GM12872 (cell line): ENCODE results near the gene SLC6A2.

ENCODE experiments used
- TF ChIP-seq, protein P1 (sequence below): IDR thresholded peaks from 3 replicates; pipeline ENCODE4 v1.5.1; 2011; ENCODE audit warnings: low read depth, mild to moderate bottlenecking, low read length, moderate library complexity; ENCODE audit not compliant: insufficient read depth

SLC6A2 gene

DNA sequence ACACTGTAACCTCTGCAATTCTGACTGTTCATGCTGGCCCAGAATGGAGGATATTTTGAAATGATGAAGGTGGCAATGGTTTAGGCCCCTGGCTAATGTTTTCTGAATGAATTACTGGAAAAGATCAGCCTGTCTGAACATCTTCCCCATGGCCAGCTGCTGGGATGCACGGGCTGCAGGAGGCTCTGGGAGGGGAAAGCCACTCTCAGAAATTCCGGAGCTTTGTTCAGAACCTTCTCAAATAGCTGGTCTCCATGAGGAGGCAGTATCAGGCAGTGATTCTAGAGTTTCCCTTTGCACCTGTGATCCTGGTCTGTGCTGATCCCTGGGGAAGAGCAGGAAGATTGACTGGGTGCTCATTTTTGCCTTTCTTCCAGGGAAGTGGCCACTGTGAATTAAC, 5.0 kb downstream of the SLC6A2 start:
- TF ChIP-seq, protein P1, sequence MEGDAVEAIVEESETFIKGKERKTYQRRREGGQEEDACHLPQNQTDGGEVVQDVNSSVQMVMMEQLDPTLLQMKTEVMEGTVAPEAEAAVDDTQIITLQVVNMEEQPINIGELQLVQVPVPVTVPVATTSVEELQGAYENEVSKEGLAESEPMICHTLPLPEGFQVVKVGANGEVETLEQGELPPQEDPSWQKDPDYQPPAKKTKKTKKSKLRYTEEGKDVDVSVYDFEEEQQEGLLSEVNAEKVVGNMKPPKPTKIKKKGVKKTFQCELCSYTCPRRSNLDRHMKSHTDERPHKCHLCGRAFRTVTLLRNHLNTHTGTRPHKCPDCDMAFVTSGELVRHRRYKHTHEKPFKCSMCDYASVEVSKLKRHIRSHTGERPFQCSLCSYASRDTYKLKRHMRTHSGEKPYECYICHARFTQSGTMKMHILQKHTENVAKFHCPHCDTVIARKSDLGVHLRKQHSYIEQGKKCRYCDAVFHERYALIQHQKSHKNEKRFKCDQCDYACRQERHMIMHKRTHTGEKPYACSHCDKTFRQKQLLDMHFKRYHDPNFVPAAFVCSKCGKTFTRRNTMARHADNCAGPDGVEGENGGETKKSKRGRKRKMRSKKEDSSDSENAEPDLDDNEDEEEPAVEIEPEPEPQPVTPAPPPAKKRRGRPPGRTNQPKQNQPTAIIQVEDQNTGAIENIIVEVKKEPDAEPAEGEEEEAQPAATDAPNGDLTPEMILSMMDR, result no peak

GRCh38 chr16:55661941-55662643, 6.3 kb downstream of the SLC6A2 start:
- TF ChIP-seq, protein P1, result no peak

DNA sequence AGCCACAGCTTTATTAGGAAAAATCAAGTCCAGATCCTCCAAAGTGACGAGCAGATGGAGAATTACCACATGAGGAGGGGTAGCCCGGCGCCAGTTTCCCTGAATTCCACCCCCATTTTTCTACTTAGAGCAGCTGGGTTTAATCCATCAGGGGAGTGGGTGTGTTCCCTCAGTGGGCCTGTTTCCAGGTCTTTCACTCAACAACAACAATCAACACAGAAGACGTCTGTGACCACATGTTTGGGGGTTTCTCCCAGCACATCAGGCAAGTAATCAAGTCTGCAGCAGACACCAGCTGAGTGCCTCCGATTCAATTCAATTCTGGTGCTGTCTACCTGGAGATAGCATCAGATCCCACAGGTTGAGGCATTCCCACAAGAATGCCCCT, 6.8 kb downstream of the SLC6A2 start:
- TF ChIP-seq, protein P1, result no peak

GRCh38 chr16:55663225-55663624, 7.4 kb downstream of the SLC6A2 start:
- TF ChIP-seq, protein P1, result no peak

DNA sequence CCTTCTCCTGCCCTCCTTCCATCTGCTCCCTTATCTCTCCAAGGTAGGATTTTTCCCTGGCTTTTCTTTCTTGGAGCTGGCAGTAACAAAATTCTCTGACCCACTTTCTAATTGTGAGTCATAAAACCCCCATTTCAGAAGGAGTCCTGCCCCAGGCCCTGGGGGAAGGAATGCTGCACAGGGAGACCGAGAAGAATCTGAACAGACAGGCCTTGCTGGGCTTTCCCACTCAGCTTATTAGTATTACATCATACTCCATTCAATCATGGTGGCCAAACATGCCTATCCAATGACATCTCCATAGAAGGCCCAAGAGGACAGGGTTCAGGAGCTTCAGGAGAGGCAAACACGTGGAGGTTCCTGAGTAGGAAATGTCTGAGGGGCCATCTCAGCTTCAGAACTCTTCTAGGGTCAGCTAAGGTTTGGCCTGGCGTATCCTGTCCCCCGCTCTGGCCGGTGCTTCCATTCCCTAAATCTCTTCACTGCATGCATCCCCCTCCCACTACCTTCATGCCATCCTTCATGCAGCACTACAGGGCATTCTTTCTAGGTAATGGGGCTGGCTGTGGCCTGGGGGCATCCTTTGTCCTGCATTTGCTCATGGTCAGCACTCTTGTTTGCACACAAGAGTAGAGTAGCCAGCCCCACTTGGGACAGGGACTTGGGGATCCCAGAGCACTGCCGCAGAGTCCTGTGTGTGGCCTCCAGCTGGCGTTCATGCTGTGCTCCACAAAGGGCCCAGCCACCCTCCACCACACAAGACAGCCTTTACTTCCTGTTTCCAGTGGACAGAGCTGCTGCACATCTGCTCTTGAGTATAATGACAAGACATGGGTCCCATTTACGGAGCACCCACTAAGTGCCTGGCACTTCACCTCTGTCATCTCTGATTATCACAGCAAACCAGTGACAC, 8.2 kb downstream of the SLC6A2 start:
- TF ChIP-seq, protein P1, result no peak

- TF ChIP-seq, protein P1, result no peak
Observed at GRCh38 chr16:55664786-55665407, 9.1 kb downstream of the SLC6A2 start.

DNA sequence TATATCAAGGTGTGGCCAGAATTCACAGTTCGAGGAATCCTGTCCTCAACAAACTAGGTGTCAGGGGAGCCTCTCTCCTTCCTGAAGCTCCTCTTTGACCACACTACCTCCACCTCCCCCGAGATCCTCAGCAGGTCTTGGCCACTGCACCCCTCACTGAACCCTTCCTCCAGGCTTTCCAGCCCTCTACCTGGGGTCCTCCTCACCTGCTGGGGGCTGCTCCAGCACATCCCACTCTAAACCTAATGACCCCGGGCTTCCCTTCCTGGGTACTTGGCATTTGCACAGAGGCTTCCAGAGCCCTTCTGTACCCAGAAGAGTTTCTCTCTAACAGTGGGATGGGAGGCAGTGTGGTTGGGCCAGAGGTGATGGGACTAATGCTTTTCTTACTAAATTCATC, 9.7 kb downstream of the SLC6A2 start:
- TF ChIP-seq, protein P1, result no peak
